Neural cell (in vitro differentiated cells): ENCODE results near the gene SLC6A8. TPM values are rescaled to one million over a fixed set of nuclear protein-coding genes. Genes with fewer than 3 reads are reported as not detected.

Experiments
- H2AFZ ChIP-seq: fragments of 200-600, 300-800 bp; sonication (generic), shearing (Covaris generic); 2 replicates; pipeline ENCODE4 v1.6.0; 2014; ENCODE audit warnings: low read depth, mild to moderate bottlenecking, antibody characterized with exemption, low read length, moderate library complexity
- H3F3A ChIP-seq: fragments of 200-600 bp; shearing (Covaris generic); 2 replicates; pipeline ENCODE4 v1.6.1; 2016; ENCODE audit warnings: mild to moderate bottlenecking, moderate library complexity, mixed read lengths, antibody characterized with exemption, low read length; ENCODE audit not compliant: insufficient read depth, poor library complexity, severe bottlenecking
- H3K27ac ChIP-seq: fragments of 200-600, 300-800 bp; sonication (generic), shearing (Covaris generic); 2 replicates; pipeline ENCODE4 v1.5.1; 2014; ENCODE audit warnings: mild to moderate bottlenecking, low read length, moderate library complexity
- H3K27me3 ChIP-seq: fragments of 300-800, 200-600 bp; sonication (generic), shearing (Covaris generic); 2 replicates; pipeline ENCODE4 v1.6.0; 2014; ENCODE audit warnings: mild to moderate bottlenecking, low read depth, low read length, moderate library complexity; ENCODE audit not compliant: insufficient read depth
- H3K36me3 ChIP-seq: fragments of 300-800, 200-600 bp; sonication (generic), shearing (Covaris generic); 2 replicates; pipeline ENCODE4 v1.5.1; 2014; ENCODE audit warnings: mild to moderate bottlenecking, antibody characterized with exemption, low read length, moderate library complexity; ENCODE audit not compliant: insufficient read depth
- H3K4me2 ChIP-seq: fragments of 300-800, 200-600 bp; sonication (generic), shearing (Covaris generic); 2 replicates; pipeline ENCODE4 v1.6.0; 2014; ENCODE audit warnings: mild to moderate bottlenecking, low read length
- H3K4me3 ChIP-seq: fragments of 300-800, 200-600 bp; sonication (generic), shearing (Covaris generic); 2 replicates; pipeline ENCODE4 v1.5.1; 2014; ENCODE audit warnings: mild to moderate bottlenecking, low read length, moderate library complexity
- H3K79me2 ChIP-seq: fragments of 200-600 bp; shearing (Covaris generic); replicated peaks from 2 replicates; pipeline ENCODE4 v1.6.0; 2014; ENCODE audit warnings: mild to moderate bottlenecking, low read length, moderate library complexity; ENCODE audit not compliant: insufficient read depth
- H3K9ac ChIP-seq: fragments of 300-800, 200-600 bp; sonication (generic), shearing (Covaris generic); 2 replicates; pipeline ENCODE4 v1.6.1; 2016; ENCODE audit warnings: mild to moderate bottlenecking, low read length, mixed read lengths
- H3K9me2 ChIP-seq: fragments of 200-600 bp; shearing (Covaris generic); 2 replicates; pipeline ENCODE4 v1.6.1; 2016; ENCODE audit warnings: mild to moderate bottlenecking, low read length, mixed read lengths; ENCODE audit not compliant: insufficient read depth
- H3K9me3 ChIP-seq: fragments of 200-600, 300-800 bp; sonication (generic), shearing (Covaris generic); 2 replicates; pipeline ENCODE4 v1.6.1; 2016; ENCODE audit warnings: mild to moderate bottlenecking, mixed run types, low read length, moderate library complexity, mixed read lengths
- H4K20me1 ChIP-seq: fragments of 200-600 bp; shearing (Covaris generic); 2 replicates; pipeline ENCODE4 v1.6.1; 2016; ENCODE audit warnings: mild to moderate bottlenecking, mixed run types; ENCODE audit not compliant: insufficient read depth
- EP300 ChIP-seq: fragments of 450-650 bp; conservative IDR thresholded peaks from 2 replicates; pipeline ENCODE4 v1.6.1; 2014; ENCODE audit warnings: antibody characterized with exemption, mild to moderate bottlenecking, moderate library complexity; ENCODE audit not compliant: poor library complexity, severe bottlenecking
- EZH2 ChIP-seq: fragments of 200-600, 300-800 bp; shearing (Covaris generic), sonication (generic); IDR thresholded peaks from 2 replicates; pipeline ENCODE4 v1.6.1; 2014; ENCODE audit warnings: antibody characterized with exemption, low read length, borderline replicate concordance, mild to moderate bottlenecking; ENCODE audit not compliant: insufficient read depth, poor library complexity, severe bottlenecking
- MXI1 ChIP-seq: fragments of 450-650 bp; conservative IDR thresholded peaks from 2 replicates; pipeline ENCODE4 v1.6.1; 2014; ENCODE audit warnings: antibody characterized with exemption, mild to moderate bottlenecking; ENCODE audit not compliant: poor library complexity, severe bottlenecking
- POLR2AphosphoS5 ChIP-seq: IDR thresholded peaks from 2 replicates; pipeline ENCODE4 v1.6.1; 2012
- RAD21 ChIP-seq: fragments of 450-650 bp; conservative IDR thresholded peaks from 2 replicates; pipeline ENCODE4 v1.6.1; 2014; ENCODE audit warnings: antibody characterized with exemption, mild to moderate bottlenecking, moderate library complexity
- SMC3 ChIP-seq: fragments of 450-650 bp; conservative IDR thresholded peaks from 2 replicates; pipeline ENCODE4 v1.6.1; 2014; ENCODE audit warnings: antibody characterized with exemption, mild to moderate bottlenecking, moderate library complexity; ENCODE audit not compliant: poor library complexity
- TAF1 ChIP-seq: IDR thresholded peaks from 2 replicates; pipeline ENCODE4 v1.6.1; 2012; ENCODE audit warnings: low read depth
- polyA plus RNA-seq: library from polyadenylated mRNA; depleted of rRNA; stranded (reverse); fragments of >200 nt; gene quantifications from 2 replicates; pipeline ENCODE4 v1.2.3, GENCODE V29; 2014
- TF ChIP-seq, protein P1 (sequence below): IDR thresholded peaks from 2 replicates; pipeline ENCODE4 v1.6.1; 2012; ENCODE audit warnings: borderline replicate concordance
- TF ChIP-seq, protein P2 (sequence below): fragments of 450-650 bp; IDR thresholded peaks from 2 replicates; pipeline ENCODE4 v1.5.1; 2014; ENCODE audit warnings: antibody characterized with exemption, mild to moderate bottlenecking, moderate library complexity; ENCODE audit not compliant: poor library complexity, severe bottlenecking

The SLC6A8 gene
- polyA plus RNA-seq, 1 donor from 2014 or later = 36.4 TPM

DNA sequence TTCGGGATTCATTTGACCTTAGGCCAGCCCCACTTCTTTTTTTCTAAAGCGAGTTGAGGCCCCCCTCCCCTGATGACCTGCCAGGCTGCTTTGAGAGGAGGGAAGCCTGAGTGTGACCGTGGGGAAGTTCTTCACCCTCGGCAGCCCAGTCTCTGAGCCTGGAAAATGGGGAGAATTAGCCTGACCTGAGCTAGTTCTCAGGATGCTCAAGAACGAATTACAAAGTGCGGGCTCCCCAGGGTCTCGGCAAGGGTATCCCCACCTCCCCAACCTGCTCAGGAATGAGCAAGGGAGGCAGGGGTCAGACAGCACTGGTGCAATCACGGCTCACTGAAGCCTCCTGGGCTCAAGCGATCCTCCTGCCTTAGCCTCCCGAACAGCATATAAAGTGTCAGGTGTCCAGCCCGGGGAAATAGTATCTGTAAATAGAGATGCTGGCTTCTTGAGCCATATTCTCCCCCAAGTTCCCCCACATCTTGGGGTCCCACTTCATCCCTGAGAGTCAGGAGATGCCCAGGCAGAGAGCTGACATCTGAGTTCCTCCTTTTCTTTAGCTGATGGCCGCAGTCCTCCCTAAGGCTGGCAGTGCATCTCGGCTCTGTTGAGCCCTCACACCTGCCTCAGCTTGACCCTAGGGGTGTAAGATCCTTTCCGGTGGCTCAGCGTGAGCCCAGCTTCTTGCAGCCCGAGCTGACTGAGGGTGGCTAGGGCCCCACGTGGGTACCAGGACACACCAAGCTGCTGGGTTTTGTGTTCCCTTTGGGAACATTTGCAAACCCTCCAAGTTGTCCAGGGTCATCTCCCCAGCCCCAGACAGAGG, 39.2 kb upstream of the SLC6A8 start:
- TF ChIP-seq POLR2AphosphoS5 = no peak
- TF ChIP-seq EP300 = no peak
- TF ChIP-seq SMC3 = no peak
- TF ChIP-seq TAF1 = no peak
- no peak for TF ChIP-seq EZH2
- TF ChIP-seq RAD21 = no peak
- TF ChIP-seq, protein P1, sequence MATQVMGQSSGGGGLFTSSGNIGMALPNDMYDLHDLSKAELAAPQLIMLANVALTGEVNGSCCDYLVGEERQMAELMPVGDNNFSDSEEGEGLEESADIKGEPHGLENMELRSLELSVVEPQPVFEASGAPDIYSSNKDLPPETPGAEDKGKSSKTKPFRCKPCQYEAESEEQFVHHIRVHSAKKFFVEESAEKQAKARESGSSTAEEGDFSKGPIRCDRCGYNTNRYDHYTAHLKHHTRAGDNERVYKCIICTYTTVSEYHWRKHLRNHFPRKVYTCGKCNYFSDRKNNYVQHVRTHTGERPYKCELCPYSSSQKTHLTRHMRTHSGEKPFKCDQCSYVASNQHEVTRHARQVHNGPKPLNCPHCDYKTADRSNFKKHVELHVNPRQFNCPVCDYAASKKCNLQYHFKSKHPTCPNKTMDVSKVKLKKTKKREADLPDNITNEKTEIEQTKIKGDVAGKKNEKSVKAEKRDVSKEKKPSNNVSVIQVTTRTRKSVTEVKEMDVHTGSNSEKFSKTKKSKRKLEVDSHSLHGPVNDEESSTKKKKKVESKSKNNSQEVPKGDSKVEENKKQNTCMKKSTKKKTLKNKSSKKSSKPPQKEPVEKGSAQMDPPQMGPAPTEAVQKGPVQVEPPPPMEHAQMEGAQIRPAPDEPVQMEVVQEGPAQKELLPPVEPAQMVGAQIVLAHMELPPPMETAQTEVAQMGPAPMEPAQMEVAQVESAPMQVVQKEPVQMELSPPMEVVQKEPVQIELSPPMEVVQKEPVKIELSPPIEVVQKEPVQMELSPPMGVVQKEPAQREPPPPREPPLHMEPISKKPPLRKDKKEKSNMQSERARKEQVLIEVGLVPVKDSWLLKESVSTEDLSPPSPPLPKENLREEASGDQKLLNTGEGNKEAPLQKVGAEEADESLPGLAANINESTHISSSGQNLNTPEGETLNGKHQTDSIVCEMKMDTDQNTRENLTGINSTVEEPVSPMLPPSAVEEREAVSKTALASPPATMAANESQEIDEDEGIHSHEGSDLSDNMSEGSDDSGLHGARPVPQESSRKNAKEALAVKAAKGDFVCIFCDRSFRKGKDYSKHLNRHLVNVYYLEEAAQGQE = no peak
- TF ChIP-seq MXI1 = no peak
- TF ChIP-seq, protein P2, sequence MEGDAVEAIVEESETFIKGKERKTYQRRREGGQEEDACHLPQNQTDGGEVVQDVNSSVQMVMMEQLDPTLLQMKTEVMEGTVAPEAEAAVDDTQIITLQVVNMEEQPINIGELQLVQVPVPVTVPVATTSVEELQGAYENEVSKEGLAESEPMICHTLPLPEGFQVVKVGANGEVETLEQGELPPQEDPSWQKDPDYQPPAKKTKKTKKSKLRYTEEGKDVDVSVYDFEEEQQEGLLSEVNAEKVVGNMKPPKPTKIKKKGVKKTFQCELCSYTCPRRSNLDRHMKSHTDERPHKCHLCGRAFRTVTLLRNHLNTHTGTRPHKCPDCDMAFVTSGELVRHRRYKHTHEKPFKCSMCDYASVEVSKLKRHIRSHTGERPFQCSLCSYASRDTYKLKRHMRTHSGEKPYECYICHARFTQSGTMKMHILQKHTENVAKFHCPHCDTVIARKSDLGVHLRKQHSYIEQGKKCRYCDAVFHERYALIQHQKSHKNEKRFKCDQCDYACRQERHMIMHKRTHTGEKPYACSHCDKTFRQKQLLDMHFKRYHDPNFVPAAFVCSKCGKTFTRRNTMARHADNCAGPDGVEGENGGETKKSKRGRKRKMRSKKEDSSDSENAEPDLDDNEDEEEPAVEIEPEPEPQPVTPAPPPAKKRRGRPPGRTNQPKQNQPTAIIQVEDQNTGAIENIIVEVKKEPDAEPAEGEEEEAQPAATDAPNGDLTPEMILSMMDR = no peak
- Histone ChIP-seq H4K20me1 (no peaks in the 10 kb centered on the region), H3K4me2 (no peak overlapping the region), H2AFZ (no peak overlapping the region), H3K9me3 (no peaks in the 10 kb centered on the region), H3F3A (no peaks in the 10 kb centered on the region), H3K79me2 (no peaks in the 10 kb centered on the region), H3K4me3 (no peak overlapping the region), H3K27ac (no peak overlapping the region), H3K9me2 (no peaks in the 10 kb centered on the region), H3K27me3 (peaks cover 46% of the 10 kb centered on the region), H3K9ac (no peak overlapping the region), H3K36me3 (no peaks in the 10 kb centered on the region)

DNA sequence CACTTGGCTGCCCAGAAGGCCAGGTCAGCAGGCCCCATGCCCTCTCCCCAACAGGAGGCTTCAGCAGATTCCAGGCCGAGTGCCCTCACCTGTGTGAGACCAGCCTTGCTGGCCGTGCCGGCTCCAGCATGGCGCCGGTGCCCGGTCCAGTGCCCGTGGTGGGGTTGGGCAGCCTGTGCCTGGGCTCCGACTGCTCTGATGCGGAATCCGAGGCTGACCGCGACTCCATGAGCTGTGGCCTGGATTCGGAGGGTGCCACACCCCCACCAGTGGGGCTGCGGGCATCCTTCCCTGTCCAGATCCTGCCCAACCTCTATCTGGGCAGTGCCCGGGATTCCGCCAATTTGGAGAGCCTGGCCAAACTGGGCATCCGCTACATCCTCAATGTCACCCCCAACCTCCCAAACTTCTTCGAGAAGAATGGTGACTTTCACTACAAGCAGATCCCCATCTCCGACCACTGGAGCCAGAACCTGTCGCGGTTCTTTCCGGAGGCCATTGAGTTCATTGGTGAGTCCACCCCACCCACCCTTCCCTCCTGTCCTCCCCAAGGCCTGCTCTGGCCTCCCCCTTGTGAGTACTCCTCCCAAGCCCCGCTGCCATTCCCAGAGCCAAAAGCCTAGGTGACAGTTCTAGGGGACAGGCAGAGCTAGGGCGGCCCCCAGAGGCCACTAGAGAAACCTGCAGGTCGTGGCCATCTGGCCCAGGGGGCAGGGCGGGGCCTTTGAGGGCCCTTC, 38.4 kb upstream of the SLC6A8 start:
- Histone ChIP-seq H3K9me3 (no peaks in the 10 kb centered on the region), H3F3A (no peaks in the 10 kb centered on the region), H3K4me3 (no peak overlapping the region), H3K27me3 (peaks cover 43% of the 10 kb centered on the region), H4K20me1 (no peaks in the 10 kb centered on the region), H3K4me2 (no peak overlapping the region), H3K79me2 (no peaks in the 10 kb centered on the region), H3K27ac (no peak overlapping the region), H2AFZ (no peak overlapping the region), H3K9me2 (no peaks in the 10 kb centered on the region), H3K9ac (no peak overlapping the region), H3K36me3 (no peaks in the 10 kb centered on the region)
- no peak for TF ChIP-seq MXI1
- no peak for TF ChIP-seq EZH2
